ENCODE data around the gene CNPY1. TPM values are rescaled to one million over a fixed set of nuclear protein-coding genes. Genes with fewer than 3 reads are reported as not detected.

The CNPY1 gene
- total and polyA plus RNA-seq, 4 donors: not detected

GRCh38 chr7:155533120-155533826 is 13.1 kb downstream of the CNPY1 start:
- no peaks in the 10 kb centered on the region for H3K36me3 ChIP-seq (ENCODE audit: control insufficient read depth in 1 of 2, insufficient read depth in 2 of 2, low read length in 1 of 2)
- ATAC-seq (ENCODE audit: low FRiP score): no peak
- peaks cover 5% of the 10 kb centered on the region for H3K9me3 ChIP-seq (ENCODE audit: control insufficient read depth, low read length)
- H3K27me3 ChIP-seq (ENCODE audit: control insufficient read depth in 1 of 2, insufficient read depth in 2 of 2, low read length in 1 of 2): no peaks in the 10 kb centered on the region
- H3K4me3 ChIP-seq (ENCODE audit: low read length in 2 of 2): no peak overlapping the region
- intact Hi-C loops (cut with DNase I): no loop called here
- no peak overlapping the region for H3K27ac ChIP-seq (ENCODE audit: low read depth in 1 of 2, low read length in 2 of 2)
- peak in 1 of 2 donors; percentile 73 for DNase-seq
- WGBS, 2 donors: 1% methylated on average over 59 to 60 of the region's 60 CpGs
- H3K4me1 ChIP-seq (ENCODE audit: control insufficient read depth in 1 of 2, insufficient read depth in 2 of 2, low read length in 2 of 2): no peaks in the 10 kb centered on the region

- no peaks in the 10 kb centered on the region for H3K4me1 ChIP-seq (ENCODE audit: control insufficient read depth in 1 of 2, insufficient read depth in 2 of 2, low read length in 2 of 2)
- H3K9me3 ChIP-seq (ENCODE audit: control insufficient read depth, low read length): peaks cover 5% of the 10 kb centered on the region
- ATAC-seq (ENCODE audit: low FRiP score) (no peak), DNase-seq (peak in 1 of 2 donors; percentile 2)
- H3K27me3 ChIP-seq (ENCODE audit: control insufficient read depth in 1 of 2, insufficient read depth in 2 of 2, low read length in 1 of 2): no peaks in the 10 kb centered on the region
- WGBS, 2 donors: 19% methylated on average over 14 of the region's 14 CpGs
- no peak overlapping the region for H3K27ac ChIP-seq (ENCODE audit: low read depth in 1 of 2, low read length in 2 of 2)
- H3K36me3 ChIP-seq (ENCODE audit: control insufficient read depth in 1 of 2, insufficient read depth in 2 of 2, low read length in 1 of 2): no peaks in the 10 kb centered on the region
- no peak overlapping the region for H3K4me3 ChIP-seq (ENCODE audit: low read length in 2 of 2)
- intact Hi-C loops (cut with DNase I): no loop called here
Observed at GRCh38 chr7:155532792-155533119, 13.6 kb downstream of the CNPY1 start.

GRCh38 chr7:155531681-155532080 is 14.7 kb downstream of the CNPY1 start:
- Histone ChIP-seq H3K9me3 (ENCODE audit: control insufficient read depth, low read length) (peaks cover 5% of the 10 kb centered on the region), H3K4me1 (ENCODE audit: control insufficient read depth in 1 of 2, insufficient read depth in 2 of 2, low read length in 2 of 2) (no peaks in the 10 kb centered on the region), H3K27ac (ENCODE audit: low read depth in 1 of 2, low read length in 2 of 2) (no peak overlapping the region), H3K27me3 (ENCODE audit: control insufficient read depth in 1 of 2, insufficient read depth in 2 of 2, low read length in 1 of 2) (no peaks in the 10 kb centered on the region), H3K36me3 (ENCODE audit: control insufficient read depth in 1 of 2, insufficient read depth in 2 of 2, low read length in 1 of 2) (no peaks in the 10 kb centered on the region), H3K4me3 (ENCODE audit: low read length in 2 of 2) (no peak overlapping the region)
- ATAC-seq (ENCODE audit: low FRiP score) (no peak), DNase-seq (peak in 1 of 2 donors; percentile 43)
- 25 to 30% methylated on average over 9 of the region's 9 CpGs for WGBS, 2 donors
- intact Hi-C loops (cut with DNase I): no loop called here

- intact Hi-C loops (cut with DNase I): no loop called here
Observed at GRCh38 chr7:155530601-155531000, 15.8 kb downstream of the CNPY1 start.

GRCh38 chr7:155529845-155530244 is 16.5 kb downstream of the CNPY1 start:
- H3K27me3 ChIP-seq (ENCODE audit: control insufficient read depth in 1 of 2, insufficient read depth in 2 of 2, low read length in 1 of 2): no peaks in the 10 kb centered on the region
- H3K36me3 ChIP-seq (ENCODE audit: control insufficient read depth in 1 of 2, insufficient read depth in 2 of 2, low read length in 1 of 2): no peaks in the 10 kb centered on the region
- 82 to 90% methylated on average over 11 of the region's 11 CpGs for WGBS, 2 donors
- peaks cover 2% of the 10 kb centered on the region for H3K9me3 ChIP-seq (ENCODE audit: control insufficient read depth, low read length)
- intact Hi-C loops (cut with DNase I): no loop called here
- H3K27ac ChIP-seq (ENCODE audit: low read depth in 1 of 2, low read length in 2 of 2): no peak overlapping the region
- DNase-seq (peak in 1 of 2 donors; percentile 35), ATAC-seq (ENCODE audit: low FRiP score) (no peak)
- no peaks in the 10 kb centered on the region for H3K4me1 ChIP-seq (ENCODE audit: control insufficient read depth in 1 of 2, insufficient read depth in 2 of 2, low read length in 2 of 2)
- H3K4me3 ChIP-seq (ENCODE audit: low read length in 2 of 2): no peak overlapping the region

More at GRCh38 chr7:155530601-155531000, 15.8 kb downstream of the CNPY1 start:
- Histone ChIP-seq H3K27me3 (ENCODE audit: control insufficient read depth in 1 of 2, insufficient read depth in 2 of 2, low read length in 1 of 2) (no peaks in the 10 kb centered on the region), H3K36me3 (ENCODE audit: control insufficient read depth in 1 of 2, insufficient read depth in 2 of 2, low read length in 1 of 2) (no peaks in the 10 kb centered on the region), H3K4me1 (ENCODE audit: control insufficient read depth in 1 of 2, insufficient read depth in 2 of 2, low read length in 2 of 2) (no peaks in the 10 kb centered on the region), H3K9me3 (ENCODE audit: control insufficient read depth, low read length) (peaks cover 2% of the 10 kb centered on the region), H3K4me3 (ENCODE audit: low read length in 2 of 2) (no peak overlapping the region), H3K27ac (ENCODE audit: low read depth in 1 of 2, low read length in 2 of 2) (no peak overlapping the region)
- ATAC-seq (ENCODE audit: low FRiP score) (no peak), DNase-seq (peak in 1 of 2 donors; percentile 31)
- WGBS, 2 donors: 17 to 25% methylated on average over 6 of the region's 6 CpGs

- Histone ChIP-seq H3K4me1 (ENCODE audit: control insufficient read depth in 1 of 2, insufficient read depth in 2 of 2, low read length in 2 of 2) (no peaks in the 10 kb centered on the region), H3K27ac (ENCODE audit: low read depth in 1 of 2, low read length in 2 of 2) (no peak overlapping the region), H3K4me3 (ENCODE audit: low read length in 2 of 2) (no peak overlapping the region), H3K27me3 (ENCODE audit: control insufficient read depth in 1 of 2, insufficient read depth in 2 of 2, low read length in 1 of 2) (no peaks in the 10 kb centered on the region), H3K9me3 (ENCODE audit: control insufficient read depth, low read length) (peaks cover 2% of the 10 kb centered on the region), H3K36me3 (ENCODE audit: control insufficient read depth in 1 of 2, insufficient read depth in 2 of 2, low read length in 1 of 2) (no peaks in the 10 kb centered on the region)
- DNase-seq: peak in 1 of 2 donors; percentile 39
- intact Hi-C loops (cut with DNase I): no loop called here
- WGBS, 2 donors: 92 to 93% methylated on average over 4 of the region's 4 CpGs
- no peak for ATAC-seq (ENCODE audit: low FRiP score)
Observed at GRCh38 chr7:155529346-155529745, 17.0 kb downstream of the CNPY1 start.

- WGBS, 2 donors: 88 to 90% methylated on average over 7 of the region's 7 CpGs
- Histone ChIP-seq H3K4me1 (ENCODE audit: control insufficient read depth in 1 of 2, insufficient read depth in 2 of 2, low read length in 2 of 2) (no peaks in the 10 kb centered on the region), H3K36me3 (ENCODE audit: control insufficient read depth in 1 of 2, insufficient read depth in 2 of 2, low read length in 1 of 2) (no peaks in the 10 kb centered on the region), H3K27me3 (ENCODE audit: control insufficient read depth in 1 of 2, insufficient read depth in 2 of 2, low read length in 1 of 2) (no peaks in the 10 kb centered on the region), H3K4me3 (ENCODE audit: low read length in 2 of 2) (no peak overlapping the region), H3K9me3 (ENCODE audit: control insufficient read depth, low read length) (peaks cover 2% of the 10 kb centered on the region), H3K27ac (ENCODE audit: low read depth in 1 of 2, low read length in 2 of 2) (no peak overlapping the region)
- ATAC-seq (ENCODE audit: low FRiP score) (no peak), DNase-seq (peak in 1 of 2 donors; percentile 15)
- intact Hi-C loops (cut with DNase I): no loop called here
Observed at GRCh38 chr7:155527664-155528063, 18.7 kb downstream of the CNPY1 start.

GRCh38 chr7:155526225-155526624 is 20.1 kb downstream of the CNPY1 start:
- 75 to 78% methylated on average over 13 of the region's 13 CpGs for WGBS, 2 donors
- no peaks in the 10 kb centered on the region for H3K27me3 ChIP-seq (ENCODE audit: control insufficient read depth in 1 of 2, insufficient read depth in 2 of 2, low read length in 1 of 2)
- H3K27ac ChIP-seq (ENCODE audit: low read depth in 1 of 2, low read length in 2 of 2): no peak overlapping the region
- H3K36me3 ChIP-seq (ENCODE audit: control insufficient read depth in 1 of 2, insufficient read depth in 2 of 2, low read length in 1 of 2): no peaks in the 10 kb centered on the region
- intact Hi-C loops (cut with DNase I): no loop called here
- no peaks in the 10 kb centered on the region for H3K4me1 ChIP-seq (ENCODE audit: control insufficient read depth in 1 of 2, insufficient read depth in 2 of 2, low read length in 2 of 2)
- DNase-seq: peak in 1 of 2 donors; percentile 22
- H3K4me3 ChIP-seq (ENCODE audit: low read length in 2 of 2): no peak overlapping the region
- ATAC-seq (ENCODE audit: low FRiP score): no peak
- H3K9me3 ChIP-seq (ENCODE audit: control insufficient read depth, low read length): peaks cover 2% of the 10 kb centered on the region

- DNase-seq: peak in 1 of 2 donors; percentile 45
- H3K4me1 ChIP-seq (ENCODE audit: control insufficient read depth in 1 of 2, insufficient read depth in 2 of 2, low read length in 2 of 2): no peaks in the 10 kb centered on the region
- ATAC-seq (ENCODE audit: low FRiP score): no peak
- 65 to 75% methylated on average over 11 of the region's 11 CpGs for WGBS, 2 donors
- no peak overlapping the region for H3K4me3 ChIP-seq (ENCODE audit: low read length in 2 of 2)
- intact Hi-C loops (cut with DNase I): no loop called here
- H3K36me3 ChIP-seq (ENCODE audit: control insufficient read depth in 1 of 2, insufficient read depth in 2 of 2, low read length in 1 of 2): no peaks in the 10 kb centered on the region
- no peak overlapping the region for H3K27ac ChIP-seq (ENCODE audit: low read depth in 1 of 2, low read length in 2 of 2)
- H3K9me3 ChIP-seq (ENCODE audit: control insufficient read depth, low read length): no peaks in the 10 kb centered on the region
- H3K27me3 ChIP-seq (ENCODE audit: control insufficient read depth in 1 of 2, insufficient read depth in 2 of 2, low read length in 1 of 2): no peaks in the 10 kb centered on the region
Observed at GRCh38 chr7:155524018-155524556, 22.3 kb downstream of the CNPY1 start.

Data from aorta (tissue), 5 donors.